Anterior cingulate cortex (tissue), 58 donors: Measurements from ENCODE around the gene ZNF775.

ENCODE experiments used
- DNase-seq, 58 donors: peaks; one replicate each; lab custom pipeline; 2025; lab: John Stamatoyannopoulos, UW

Gene ZNF775

DNA sequence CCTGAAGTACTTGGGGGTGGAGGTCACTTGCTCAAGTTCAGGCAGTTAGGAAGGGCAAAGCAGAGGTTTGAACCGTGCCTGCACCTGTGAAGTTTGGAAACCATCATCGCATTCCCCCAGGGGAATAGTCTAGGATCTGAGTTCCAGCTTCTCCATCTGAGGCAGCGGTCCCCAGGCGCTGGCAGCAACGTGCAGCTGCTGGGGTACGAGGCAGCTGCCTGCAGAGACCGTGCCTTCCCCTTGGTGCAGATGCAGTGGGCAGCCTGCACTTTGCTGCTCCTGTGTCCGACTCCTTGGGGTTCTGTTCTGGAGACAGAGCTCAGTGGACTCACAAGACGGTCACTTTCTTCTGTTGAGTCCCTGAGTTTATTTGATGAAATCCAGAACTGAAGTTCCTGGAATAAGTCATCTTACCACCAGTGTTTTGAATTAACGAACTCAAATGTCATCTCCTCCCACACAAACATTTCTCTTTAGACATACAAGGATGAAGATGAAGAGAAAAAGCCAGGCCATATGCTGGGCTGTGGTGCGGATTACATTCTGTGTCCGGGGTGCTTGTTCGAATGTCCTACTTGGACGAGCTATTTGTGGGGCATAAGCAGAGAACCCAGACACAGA lies 51.4 kb downstream of the ZNF775 start:
- no peak for DNase-seq

GRCh38 chr7:150431839-150432658 lies 52.9 kb downstream of the ZNF775 start:
- no peak for DNase-seq

- DNase-seq = no peak
Measured at GRCh38 chr7:150432915-150433892, 54.1 kb downstream of the ZNF775 start.

- DNase-seq = no peak
Measured at GRCh38 chr7:150434240-150434639, 55.1 kb downstream of the ZNF775 start.

GRCh38 chr7:150435047-150435389 lies 55.9 kb downstream of the ZNF775 start:
- no peak for DNase-seq

- peak in 7 of 58 donors; percentile 8 to 66 (median 25) for DNase-seq
Measured at GRCh38 chr7:150435390-150436073, 56.4 kb downstream of the ZNF775 start.

GRCh38 chr7:150439967-150440366 lies 60.8 kb downstream of the ZNF775 start:
- DNase-seq = no peak

GRCh38 chr7:150441524-150441923 lies 62.4 kb downstream of the ZNF775 start:
- no peak for DNase-seq

GRCh38 chr7:150442811-150443210 lies 63.7 kb downstream of the ZNF775 start:
- no peak for DNase-seq

DNA sequence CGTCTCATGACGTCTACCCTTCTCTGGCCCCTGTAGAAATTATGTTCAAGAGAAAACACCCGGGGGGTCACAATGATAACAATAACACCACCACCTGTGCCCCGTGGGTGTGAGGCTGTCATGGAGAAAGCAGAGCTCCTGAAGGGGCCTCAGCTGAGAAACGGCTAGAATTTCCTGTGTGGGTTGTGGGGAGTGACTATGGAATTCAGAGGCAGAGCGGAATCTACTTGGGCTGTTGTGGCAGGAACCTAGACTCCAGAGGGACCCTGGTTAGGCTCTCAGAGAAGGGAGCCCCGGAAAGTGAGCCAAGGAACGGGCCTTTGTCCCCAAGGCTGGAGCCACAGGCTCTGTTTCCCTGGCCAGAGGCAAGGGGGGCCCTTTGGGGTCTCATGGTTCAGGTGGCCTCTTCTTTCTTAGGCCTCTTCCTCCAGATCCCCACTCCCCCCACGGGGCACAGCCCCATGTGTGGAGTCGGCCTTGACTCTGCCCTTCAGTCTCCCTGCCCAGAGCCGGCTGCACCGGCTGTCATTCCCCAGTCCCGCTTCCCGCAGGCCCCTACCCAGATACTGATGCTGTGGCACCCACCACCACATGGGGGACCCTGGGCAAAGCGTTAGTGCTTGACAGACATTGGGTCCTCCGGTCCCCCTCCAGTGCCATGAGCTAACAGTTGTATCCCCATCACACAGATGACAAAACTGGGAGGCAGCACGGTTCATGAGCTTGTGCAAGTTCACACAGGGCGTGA lies 64.8 kb downstream of the ZNF775 start:
- DNase-seq = no peak

DNA sequence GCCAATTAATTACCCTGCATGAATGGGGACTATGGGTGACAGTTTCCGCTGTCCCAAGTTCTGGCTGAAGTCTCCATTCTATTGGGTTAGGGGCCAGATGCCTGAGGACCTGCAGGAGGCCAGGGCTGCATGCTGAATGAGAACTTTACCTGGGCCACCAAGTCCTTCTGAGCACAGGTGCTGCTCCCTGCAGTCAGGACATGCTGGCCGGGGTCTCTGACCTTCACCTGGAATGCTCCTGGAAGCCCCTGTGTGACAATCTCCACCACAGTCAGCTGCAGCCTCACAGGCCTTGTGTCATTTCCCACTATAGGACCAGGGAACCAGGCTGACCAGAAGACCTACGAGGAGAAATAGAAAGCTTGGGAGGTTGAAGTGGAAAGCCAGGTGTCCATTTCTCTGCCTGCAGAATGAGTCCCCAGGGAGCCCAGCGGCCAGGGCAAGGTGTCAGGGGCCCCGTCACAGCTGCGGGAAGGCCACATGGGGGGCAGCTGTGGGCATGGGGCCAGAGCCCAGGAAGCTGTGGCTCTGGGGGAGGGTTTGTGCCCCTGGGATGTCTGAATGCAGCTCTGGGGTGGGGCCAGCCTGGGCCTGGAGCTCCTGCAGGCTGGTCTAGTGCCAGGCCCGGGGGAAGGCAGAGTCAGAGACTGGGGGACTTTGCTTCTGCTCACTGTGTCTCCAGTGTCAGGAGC lies 65.7 kb downstream of the ZNF775 start:
- DNase-seq = no peak

GRCh38 chr7:150446288-150446938 lies 67.3 kb downstream of the ZNF775 start:
- DNase-seq = no peak
